GM12878 (cell line): ENCODE data around the gene DNAJB14. TPM values are rescaled to one million over a fixed set of nuclear protein-coding genes. Genes with fewer than 3 reads are reported as not detected.

Experiments
- ATAC-seq: fragments of 200-7000 bp; cut with Tn5 transposase; 3 replicates; pipeline ENCODE4 v1.9.1; 2020; ENCODE audit warnings: mild to moderate bottlenecking, moderate library complexity
- BruUV-seq: library from RNA; stranded (reverse); fragments of 400-500 nt; replicated peaks from 2 replicates; lab custom pipeline; 2021; lab: Mats Ljungman, UMichigan
- CTCF ChIA-PET: fragments of 300-600 bp; sonication (Branson Sonifier 250); formaldehyde crosslinking; extraction: SDS; loops from one replicate; lab custom pipeline; 2021; ENCODE audit warnings: inconsistent platforms; lab: Yijun Ruan, JAX
- POLR2A ChIA-PET: fragments of 350-600 bp; formaldehyde crosslinking; extraction: SDS; loops from one replicate; lab custom pipeline; 2021; ENCODE audit warnings: inconsistent platforms; lab: Charles Lee
- RAD21 ChIA-PET: fragments of 300-600 bp; sonication (Branson Sonifier 250); formaldehyde crosslinking; loops from one replicate; lab custom pipeline; 2023; ENCODE audit warnings: antibody characterized with exemption; ENCODE audit not compliant: unreplicated experiment; lab: Charles Lee
- SMC1A ChIA-PET: fragments of 300-600 bp; sonication (Branson Sonifier 250); formaldehyde crosslinking; loops from one replicate; lab custom pipeline; 2023; ENCODE audit not compliant: unreplicated experiment, uncharacterized antibody; lab: Charles Lee
- DNase-seq: peaks from one replicate; pipeline ENCODE4 v3.0.0-alpha.2; 2011; ENCODE audit warnings: low read depth, low spot score
- FAIRE-seq: peaks from 3 replicates; lab custom pipeline; 2011; peaks lifted over from hg19 to GRCh38; lab: Jason Lieb, UNC
- H2AFZ ChIP-seq: 2 replicates; pipeline ENCODE4 v1.6.0; 2011; ENCODE audit warnings: low read depth, low read length, control low read depth; ENCODE audit not compliant: control insufficient read depth
- H3K27ac ChIP-seq: 2 replicates; pipeline ENCODE4 v1.5.1; 2011; ENCODE audit warnings: control low read depth; ENCODE audit not compliant: control insufficient read depth, insufficient read depth
- H3K27me3 ChIP-seq, 2 experiments: replicated peaks in 1 of 2; 2 replicates each; pipeline versions ENCODE4 v1.6.0 to v1.6.1; 2011; ENCODE audit warnings: low read length in 1 of 2; ENCODE audit not compliant: control insufficient read depth in 2 of 2, insufficient read depth in 2 of 2
- H3K36me3 ChIP-seq, 2 experiments: 2 replicates each; pipeline ENCODE4 v1.5.1; 2011; ENCODE audit warnings: low read length in 1 of 2; ENCODE audit not compliant: control insufficient read depth in 2 of 2, insufficient read depth in 2 of 2
- H3K4me1 ChIP-seq: 2 replicates; pipeline ENCODE4 v1.6.1; 2011; ENCODE audit warnings: mild to moderate bottlenecking, low read length, moderate library complexity, mixed read lengths; ENCODE audit not compliant: control insufficient read depth, insufficient read depth
- H3K4me2 ChIP-seq: 2 replicates; pipeline ENCODE4 v1.6.0; 2011; ENCODE audit warnings: control low read depth; ENCODE audit not compliant: control insufficient read depth, insufficient read depth
- H3K4me3 ChIP-seq: fragments of 200-600 bp; sonication (generic); 2 replicates; pipeline ENCODE4 v1.5.1; 2016
- H3K79me2 ChIP-seq: 2 replicates; pipeline ENCODE4 v1.6.0; 2011; ENCODE audit warnings: low read length; ENCODE audit not compliant: control insufficient read depth, insufficient read depth
- H3K9ac ChIP-seq: 2 replicates; pipeline ENCODE4 v1.8.0; 2011; ENCODE audit warnings: low read length, control low read depth, mixed read lengths; ENCODE audit not compliant: control insufficient read depth, insufficient read depth
- H3K9me3 ChIP-seq: replicated peaks from 3 replicates; pipeline ENCODE4 v1.5.1; 2011; ENCODE audit warnings: mild to moderate bottlenecking, low read length; ENCODE audit not compliant: control insufficient read depth, insufficient read depth
- H4K20me1 ChIP-seq: 2 replicates; pipeline ENCODE4 v1.6.0; 2011; ENCODE audit not compliant: control insufficient read depth, insufficient read depth
- MTA2 ChIP-seq: fragments of 450-650 bp; IDR thresholded peaks from 2 replicates; pipeline ENCODE4 v1.6.1; 2016; ENCODE audit warnings: low read depth, mild to moderate bottlenecking, moderate library complexity
- PAX5 ChIP-seq: IDR thresholded peaks from 2 replicates; pipeline ENCODE4 v1.6.1; 2011; ENCODE audit warnings: low read depth, low read length, borderline replicate concordance
- YY1 ChIP-seq: IDR thresholded peaks from 2 replicates; pipeline ENCODE4 v1.6.1; 2011; ENCODE audit warnings: low read depth, mild to moderate bottlenecking, low read length
- ZNF384 ChIP-seq: IDR thresholded peaks from 2 replicates; pipeline ENCODE4 v1.6.1; 2012; ENCODE audit warnings: low read depth, mild to moderate bottlenecking, low read length, improper control_type of control experiment, borderline replicate concordance
- WGBS: methylation state at CpG from one replicate; pipeline ENCODE4 v1.1.6; 2016; ENCODE audit warnings: low lambda C conversion rate; ENCODE audit not compliant: insufficient replicate concordance, insufficient coverage; ENCODE audit errors: missing lambda C conversion rate; 5-methylcytosine and 5-hydroxymethylcytosine counted together
- in situ Hi-C: fragments of 300-500 bp; cut with MboI; formaldehyde crosslinking; loops from 9 replicates; pipeline ENCODE4 v1.14.3; 2018; ENCODE audit warnings: mixed read lengths
- intact Hi-C: fragments of 100-400 bp; cut with micrococcal nuclease; formaldehyde crosslinking; loops from one replicate; pipeline ENCODE4 v1.14.2; 2022; ENCODE audit not compliant: unreplicated experiment
- polyA plus RNA-seq, 11 experiments: library from polyadenylated mRNA; depleted of rRNA in 4 of 11; unstranded in 6 of 11; stranded (reverse) in 5 of 11; fragments of >200 nt; fragmentation: Nextera tagmentation in 4 of 11; fragmentation: Illumina TruSeq in 1 of 11; extraction: Ambion mirVana in 4 of 11; extraction: Trizol in 1 of 11; gene quantifications; 1 replicate in 1 of 11; 2 replicates in 10 of 11; pipeline versions ENCODE4 v1.2.1 to v1.2.3, GENCODE V29; 2011 to 2016; ENCODE audit warnings: inconsistent platforms in 2 of 11, missing spikeins in 2 of 11, low read depth in 1 of 11
- total RNA-seq, 4 experiments: library from RNA; depleted of rRNA in 3 of 4; stranded (reverse); fragments of >200 nt in 3 of 4; fragmentation: Illumina TruSeq in 1 of 4; extraction: Trizol in 1 of 4; gene quantifications; 2 replicates each; pipeline versions ENCODE4 v1.2.1 to v1.2.3, GENCODE V29; 2013 to 2021

Gene DNAJB14
- total and polyA plus RNA-seq, 10 of the 15 experiments (the other 5 are each of a cell fraction or from before 2014, with no cell fraction given), result 9.5 to 49.2 (median 27.8) TPM

DNA sequence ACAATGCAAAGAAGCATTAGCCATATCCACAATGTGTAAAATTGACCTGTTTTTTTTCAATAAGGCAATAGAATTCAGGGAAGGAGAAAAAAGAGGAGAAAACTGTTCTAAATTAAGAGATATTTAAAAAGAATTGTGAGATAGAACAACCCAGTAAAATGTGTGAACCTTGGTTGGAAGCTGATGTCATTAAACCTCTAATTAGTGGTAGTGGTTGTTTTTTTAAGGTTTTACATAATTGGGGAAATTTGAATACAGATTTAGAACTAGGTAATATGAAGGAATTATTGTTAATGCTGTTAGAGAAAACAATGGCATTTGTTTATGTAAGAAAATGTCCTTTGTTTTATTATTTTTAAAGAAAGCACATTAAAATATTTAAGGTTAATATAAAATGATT is 18.8 kb upstream of the DNAJB14 start:
- POLR2A ChIA-PET, result no interaction called here
- no peak overlapping the region for H3K4me2 ChIP-seq
- H3K4me1 ChIP-seq, result no peaks in the 10 kb centered on the region
- RAD21 ChIA-PET, result no interaction called here
- BruUV-seq, result no TSS peak
- no peaks in the 10 kb centered on the region for H3K36me3 ChIP-seq
- peak; percentile 52; the same call in 1 of the 2 replicates for TF ChIP-seq MTA2
- TF ChIP-seq PAX5, result no peak
- TF ChIP-seq, all 136 proteins: peak for 1
- DNase-seq (no peak), FAIRE-seq (no peak), ATAC-seq (no peak)
- H3K79me2 ChIP-seq, result no peaks in the 10 kb centered on the region
- no peaks in the 10 kb centered on the region for H4K20me1 ChIP-seq
- CTCF ChIA-PET, result no interaction called here
- H3K27ac ChIP-seq, result no peak overlapping the region
- no peaks in the 10 kb centered on the region for H3K27me3 ChIP-seq
- no peak overlapping the region for H3K9ac ChIP-seq
- in situ Hi-C loops (no loop called here), intact Hi-C loops (no loop called here)
- no peak overlapping the region for H3K4me3 ChIP-seq
- SMC1A ChIA-PET, result interaction anchor here (0.7 kb wide), 1 partner anchor 243 kb away, joined by 3 read pairs; no protein-coding TSS in a partner anchor
- no peak overlapping the region for H2AFZ ChIP-seq
- H3K9me3 ChIP-seq, result no peaks in the 10 kb centered on the region

DNA sequence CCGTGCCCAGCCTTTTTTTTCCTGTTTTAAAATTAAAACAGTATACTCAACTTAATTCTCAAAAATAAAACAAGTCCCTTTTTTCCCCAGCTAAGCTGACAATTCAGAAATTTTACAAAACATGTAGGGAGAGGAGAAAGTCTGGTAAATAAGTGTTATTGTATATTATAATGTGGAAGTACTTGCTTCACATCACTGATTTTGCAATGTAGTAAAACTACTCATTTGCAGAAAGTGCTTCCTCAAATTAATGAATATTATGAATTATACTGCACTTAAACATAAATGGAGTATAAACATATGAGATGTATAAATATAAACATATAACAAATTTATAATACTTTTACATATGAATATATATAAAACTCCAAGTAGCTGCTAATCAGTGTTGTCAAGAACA is 15.3 kb upstream of the DNAJB14 start:
- no peak overlapping the region for H3K9ac ChIP-seq
- no peaks in the 10 kb centered on the region for H3K27me3 ChIP-seq
- FAIRE-seq (no peak), ATAC-seq (no peak), DNase-seq (no peak)
- WGBS, result 0% methylated on average over 1 of the region's 1 CpG
- no peaks in the 10 kb centered on the region for H3K36me3 ChIP-seq
- POLR2A ChIA-PET, result interaction anchor here (0.7 kb wide), 1 partner anchor 275 kb away, joined by 3 read pairs; no protein-coding TSS in a partner anchor
- intact Hi-C loops, result no loop called here
- BruUV-seq, result no TSS peak
- no peaks in the 10 kb centered on the region for H4K20me1 ChIP-seq
- H2AFZ ChIP-seq, result no peak overlapping the region
- RAD21 ChIA-PET, result no interaction called here
- SMC1A ChIA-PET, result interaction anchor here (0.8 kb wide), 1 partner anchor 10 kb away, joined by 3 read pairs; no protein-coding TSS in a partner anchor
- H3K79me2 ChIP-seq, result no peaks in the 10 kb centered on the region
- no peaks in the 10 kb centered on the region for H3K9me3 ChIP-seq
- no peak overlapping the region for H3K4me3 ChIP-seq
- no peak overlapping the region for H3K4me2 ChIP-seq
- TF ChIP-seq ZNF384 (no peak), YY1 (no peak)
- TF ChIP-seq, all 136 proteins: peak for 0
- in situ Hi-C loops, result no loop called here
- no peaks in the 10 kb centered on the region for H3K4me1 ChIP-seq
- CTCF ChIA-PET, result interaction anchor here (0.7 to 1.3 kb wide), 5 partner anchors 10 to 154 kb away, joined by 3 read pairs; no protein-coding TSS in a partner anchor
- no peak overlapping the region for H3K27ac ChIP-seq
